ENCODE measurements around the gene CMSS1. TPM values are rescaled to one million over a fixed set of nuclear protein-coding genes. Genes with fewer than 3 reads are reported as not detected.

The CMSS1 gene
- polyA plus RNA-seq, 1 of the 3 experiments (the other 2 are of a cell fraction) = 9.1 TPM

DNA sequence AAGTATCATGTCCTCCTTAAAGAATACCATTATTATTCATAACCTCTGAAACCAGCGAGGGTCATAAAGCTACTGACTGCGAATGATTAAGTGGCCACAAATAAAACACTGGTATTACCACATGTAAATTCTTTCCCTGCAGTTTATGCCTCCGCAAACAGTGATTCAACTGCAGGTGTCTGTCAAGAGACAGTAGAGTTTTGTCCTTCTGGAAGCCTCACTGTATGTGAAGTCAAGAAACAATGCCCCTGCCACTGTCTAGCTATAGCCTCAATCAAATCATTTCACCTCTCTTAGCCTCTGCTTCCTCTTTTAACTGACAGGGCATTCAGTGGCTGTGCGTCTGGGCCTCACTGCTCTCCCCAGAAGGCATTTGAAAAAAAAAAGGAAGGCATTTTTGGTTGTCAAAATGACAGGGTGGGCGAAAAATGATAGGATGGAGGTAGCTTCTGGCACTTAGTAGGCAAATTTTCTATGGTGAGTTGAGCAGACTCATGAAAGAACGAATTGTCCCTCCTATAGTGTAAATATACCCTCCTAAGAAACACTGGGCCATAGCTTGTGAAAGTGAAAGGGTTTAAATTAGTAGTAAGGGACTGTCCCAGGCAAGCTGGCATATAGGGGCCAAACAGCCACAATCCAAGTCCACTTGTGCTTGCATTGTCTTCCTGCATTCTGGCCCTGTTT, 229.9 kb downstream of the CMSS1 start:
- Histone ChIP-seq H3K79me2 (ENCODE audit: insufficient read depth) (no peaks in the 10 kb centered on the region), H3K27me3 (ENCODE audit: insufficient read depth) (no peaks in the 10 kb centered on the region), H3K4me3 (ENCODE audit: low read depth in 2 of 2, low read length in 1 of 2) (no peak overlapping the region), H3K4me2 (peak overlapping the region; percentile 46), H3F3A (replicated peaks; ENCODE audit: insufficient read depth) (peaks cover 24% of the 10 kb centered on the region), H3K9me2 (no peaks in the 10 kb centered on the region), H3K9me3 (no peaks in the 10 kb centered on the region), H2AFZ (ENCODE audit: low read depth) (peak overlapping the region; percentile 24; the same call in 1 of the 2 replicates), H3K9ac (peak overlapping the region; percentile 20), H3K36me3 (replicated peaks in 1 of 2; ENCODE audit: control insufficient read depth in 1 of 2, insufficient read depth in 2 of 2, low read length in 1 of 2) (no peaks in the 10 kb centered on the region), H3K4me1 (ENCODE audit: control insufficient read depth in 1 of 2, insufficient read depth in 2 of 2, low read depth in 1 of 2, low read length in 1 of 2) (peaks cover 11 to 32% of the 10 kb centered on the region in 2 experiments), H4K20me1 (ENCODE audit: insufficient read depth) (no peaks in the 10 kb centered on the region), H3K27ac (ENCODE audit: low read depth in 2 of 2, low read length in 1 of 2) (peak overlapping the region; percentile 52 to 72)
- no peak for DNase-seq
- ChIA-PET POLR2A (no interaction called here), CTCF (interaction anchor here (0.7 to 1.6 kb wide), 6 partner anchors 9 to 177 kb away, joined by 3 to 6 read pairs (median 3); no protein-coding TSS in a partner anchor)
- 43% methylated on average over 6 of the region's 6 CpGs for WGBS (ENCODE audit: low lambda C conversion rate)
- TF ChIP-seq RFX5 (IDR thresholded peaks at IDR 0.05; ENCODE audit: low read length) = no peak
- peak; percentile 78; the same call in 1 of the 2 replicates for TF ChIP-seq FOXM1 (IDR thresholded peaks at IDR 0.05; ENCODE audit: low read depth)
- no peak for TF ChIP-seq EZH2phosphoT487 (IDR thresholded peaks at IDR 0.05; ENCODE audit: borderline replicate concordance, low read depth)
- TF ChIP-seq, protein P1, sequence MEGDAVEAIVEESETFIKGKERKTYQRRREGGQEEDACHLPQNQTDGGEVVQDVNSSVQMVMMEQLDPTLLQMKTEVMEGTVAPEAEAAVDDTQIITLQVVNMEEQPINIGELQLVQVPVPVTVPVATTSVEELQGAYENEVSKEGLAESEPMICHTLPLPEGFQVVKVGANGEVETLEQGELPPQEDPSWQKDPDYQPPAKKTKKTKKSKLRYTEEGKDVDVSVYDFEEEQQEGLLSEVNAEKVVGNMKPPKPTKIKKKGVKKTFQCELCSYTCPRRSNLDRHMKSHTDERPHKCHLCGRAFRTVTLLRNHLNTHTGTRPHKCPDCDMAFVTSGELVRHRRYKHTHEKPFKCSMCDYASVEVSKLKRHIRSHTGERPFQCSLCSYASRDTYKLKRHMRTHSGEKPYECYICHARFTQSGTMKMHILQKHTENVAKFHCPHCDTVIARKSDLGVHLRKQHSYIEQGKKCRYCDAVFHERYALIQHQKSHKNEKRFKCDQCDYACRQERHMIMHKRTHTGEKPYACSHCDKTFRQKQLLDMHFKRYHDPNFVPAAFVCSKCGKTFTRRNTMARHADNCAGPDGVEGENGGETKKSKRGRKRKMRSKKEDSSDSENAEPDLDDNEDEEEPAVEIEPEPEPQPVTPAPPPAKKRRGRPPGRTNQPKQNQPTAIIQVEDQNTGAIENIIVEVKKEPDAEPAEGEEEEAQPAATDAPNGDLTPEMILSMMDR (IDR thresholded peaks at IDR 0.05) = no peak
- no peak for TF ChIP-seq FOXJ3 (CRISPR knock-in tag; IDR thresholded peaks at IDR 0.05)
- TF ChIP-seq RXRA (IDR thresholded peaks at IDR 0.05; ENCODE audit: borderline replicate concordance, low read depth) = no peak
- peak; percentile 48 to 81; a peak in 3 of 4 replicates for TF ChIP-seq EP300 (IDR thresholded peaks at IDR 0.05; ENCODE audit: borderline replicate concordance in 1 of 2, low read depth in 1 of 2, low read length in 1 of 2)
- TF ChIP-seq NRF1 (IDR thresholded peaks at IDR 0.05; ENCODE audit: low read depth, low read length) = no peak
- TF ChIP-seq NFIC (IDR thresholded peaks at IDR 0.05; ENCODE audit: borderline replicate concordance) = peak; percentile 47; the same call in 1 of the 2 replicates
- TF ChIP-seq, protein P2, sequence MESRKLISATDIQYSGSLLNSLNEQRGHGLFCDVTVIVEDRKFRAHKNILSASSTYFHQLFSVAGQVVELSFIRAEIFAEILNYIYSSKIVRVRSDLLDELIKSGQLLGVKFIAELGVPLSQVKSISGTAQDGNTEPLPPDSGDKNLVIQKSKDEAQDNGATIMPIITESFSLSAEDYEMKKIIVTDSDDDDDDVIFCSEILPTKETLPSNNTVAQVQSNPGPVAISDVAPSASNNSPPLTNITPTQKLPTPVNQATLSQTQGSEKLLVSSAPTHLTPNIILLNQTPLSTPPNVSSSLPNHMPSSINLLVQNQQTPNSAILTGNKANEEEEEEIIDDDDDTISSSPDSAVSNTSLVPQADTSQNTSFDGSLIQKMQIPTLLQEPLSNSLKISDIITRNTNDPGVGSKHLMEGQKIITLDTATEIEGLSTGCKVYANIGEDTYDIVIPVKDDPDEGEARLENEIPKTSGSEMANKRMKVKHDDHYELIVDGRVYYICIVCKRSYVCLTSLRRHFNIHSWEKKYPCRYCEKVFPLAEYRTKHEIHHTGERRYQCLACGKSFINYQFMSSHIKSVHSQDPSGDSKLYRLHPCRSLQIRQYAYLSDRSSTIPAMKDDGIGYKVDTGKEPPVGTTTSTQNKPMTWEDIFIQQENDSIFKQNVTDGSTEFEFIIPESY (IDR thresholded peaks at IDR 0.05; ENCODE audit: borderline replicate concordance, low read depth) = peak; percentile 57; the same call in 1 of the 2 replicates
- TF ChIP-seq SMC3 (IDR thresholded peaks at IDR 0.05; ENCODE audit: low read depth, low read length) = no peak
- TF ChIP-seq FOSL2 (IDR thresholded peaks at IDR 0.05; ENCODE audit: borderline replicate concordance, low read depth) = peak; percentile 67; the same call in 1 of the 2 replicates
- no peak for TF ChIP-seq CHD2 (IDR thresholded peaks at IDR 0.05; ENCODE audit: low read length, partially characterized antibody)
- 0 out of 2 replicates have a peak, but pooled peaks have one; percentile 28 for TF ChIP-seq MEF2A (IDR thresholded peaks at IDR 0.05; ENCODE audit: borderline replicate concordance, low read depth)
- no peak for TF ChIP-seq IRF3 (IDR thresholded peaks at IDR 0.05; ENCODE audit: low read depth, low read length)
- TF ChIP-seq, protein P3, sequence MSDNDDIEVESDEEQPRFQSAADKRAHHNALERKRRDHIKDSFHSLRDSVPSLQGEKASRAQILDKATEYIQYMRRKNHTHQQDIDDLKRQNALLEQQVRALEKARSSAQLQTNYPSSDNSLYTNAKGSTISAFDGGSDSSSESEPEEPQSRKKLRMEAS (IDR thresholded peaks at IDR 0.05; ENCODE audit: low read depth) = peak; percentile 58; the same call in 1 of the 2 replicates
- TF ChIP-seq GABPA (IDR thresholded peaks at IDR 0.05; ENCODE audit: low read depth) = no peak
- no peak for TF ChIP-seq MXI1 (IDR thresholded peaks at IDR 0.05; ENCODE audit: low read depth, low read length)
- TF ChIP-seq YY1 (IDR thresholded peaks at IDR 0.05; ENCODE audit: low read depth) = no peak
- peak; percentile 60; the same call in 1 of the 2 replicates for TF ChIP-seq TEAD4 (IDR thresholded peaks at IDR 0.05; ENCODE audit: borderline replicate concordance, insufficient read depth)
- TF ChIP-seq RCOR1 (IDR thresholded peaks at IDR 0.05; ENCODE audit: low read length) = no peak
- TF ChIP-seq RAD21 (IDR thresholded peaks at IDR 0.05; ENCODE audit: low read length) = no peak
- peak; percentile 95 for TF ChIP-seq TCF12 (IDR thresholded peaks at IDR 0.05)
- TF ChIP-seq TAF1 (IDR thresholded peaks at IDR 0.05; ENCODE audit: borderline replicate concordance, low read depth, low read length) = no peak
- TF ChIP-seq POLR2AphosphoS5 (IDR thresholded peaks at IDR 0.05; ENCODE audit: low read depth, low read length) = peak; percentile 67; the same call in 1 of the 2 replicates
- TF ChIP-seq, protein P4, sequence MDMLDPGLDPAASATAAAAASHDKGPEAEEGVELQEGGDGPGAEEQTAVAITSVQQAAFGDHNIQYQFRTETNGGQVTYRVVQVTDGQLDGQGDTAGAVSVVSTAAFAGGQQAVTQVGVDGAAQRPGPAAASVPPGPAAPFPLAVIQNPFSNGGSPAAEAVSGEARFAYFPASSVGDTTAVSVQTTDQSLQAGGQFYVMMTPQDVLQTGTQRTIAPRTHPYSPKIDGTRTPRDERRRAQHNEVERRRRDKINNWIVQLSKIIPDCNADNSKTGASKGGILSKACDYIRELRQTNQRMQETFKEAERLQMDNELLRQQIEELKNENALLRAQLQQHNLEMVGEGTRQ (IDR thresholded peaks at IDR 0.05; ENCODE audit: borderline replicate concordance, low read depth, low read length) = no peak
- TF ChIP-seq GATA2 (CRISPR knock-in tag; IDR thresholded peaks at IDR 0.05) = no peak

Data from SK-N-SH (cell line).